CD14-positive monocyte (primary cell): ENCODE data around the gene ELOA. TPM values are rescaled to one million over a fixed set of nuclear protein-coding genes. Genes with fewer than 3 reads are reported as not detected.

Experiments
- DNase-seq, 3 donors: peaks; one replicate each; pipeline ENCODE4 v3.0.0-alpha.2; 2011 to 2022
- H2AFZ ChIP-seq: 2 replicates; pipeline ENCODE4 v1.6.0; 2012; ENCODE audit warnings: mild to moderate bottlenecking, low read depth, low read length, inconsistent platforms; ENCODE audit not compliant: insufficient read depth, poor library complexity, severe bottlenecking
- H3K27ac ChIP-seq, 2 donors: 1 replicate in 1 of 2; 2 replicates in 1 of 2; pipeline ENCODE4 v1.5.1; 2012 to 2013; ENCODE audit warnings: low read length in 2 of 2, control low read depth in 1 of 2, inconsistent platforms in 1 of 2, low read depth in 1 of 2, mild to moderate bottlenecking in 1 of 2
- H3K27me3 ChIP-seq, 2 donors: one replicate each; pipeline versions ENCODE4 v1.6.0 to v1.6.1; 2011 to 2013; ENCODE audit warnings: low read length in 2 of 2; ENCODE audit not compliant: control insufficient read depth in 2 of 2, insufficient read depth in 2 of 2
- H3K36me3 ChIP-seq, 2 donors: replicated peaks in 1 of 2; 1 replicate in 1 of 2; 2 replicates in 1 of 2; pipeline versions ENCODE4 v1.5.1 to v1.6.1; 2012 to 2013; ENCODE audit warnings: low read length in 2 of 2, control low read depth in 1 of 2, inconsistent platforms in 1 of 2, mild to moderate bottlenecking in 1 of 2; ENCODE audit not compliant: insufficient read depth in 2 of 2, control insufficient read depth in 1 of 2
- H3K4me1 ChIP-seq, 2 donors: 1 replicate in 1 of 2; 2 replicates in 1 of 2; pipeline versions ENCODE4 v1.5.1 to v1.6.1; 2012 to 2013; ENCODE audit warnings: low read length in 2 of 2, control low read depth in 1 of 2, inconsistent platforms in 1 of 2, mild to moderate bottlenecking in 1 of 2, moderate library complexity in 1 of 2; ENCODE audit not compliant: insufficient read depth in 2 of 2, control insufficient read depth in 1 of 2
- H3K4me2 ChIP-seq: replicated peaks from 2 replicates; pipeline ENCODE3; 2012; ENCODE audit warnings: low read length, moderate library complexity, mild to moderate bottlenecking; ENCODE audit not compliant: poor library complexity, severe bottlenecking; ENCODE audit errors: extremely low read depth
- H3K4me3 ChIP-seq, 3 experiments: fragments of 200-600 bp in 1 of 3; sonication (generic) in 1 of 3; replicated peaks in 1 of 3; 1 replicate in 2 of 3; 2 replicates in 1 of 3; pipeline ENCODE4 v1.5.1; 2011 to 2013; ENCODE audit warnings: low read length in 3 of 3, mild to moderate bottlenecking in 3 of 3, control low read depth in 2 of 3, low read depth in 2 of 3, inconsistent platforms in 1 of 3, moderate library complexity in 1 of 3
- H3K79me2 ChIP-seq: 2 replicates; pipeline ENCODE4 v1.6.0; 2012; ENCODE audit warnings: mild to moderate bottlenecking, control low read depth, inconsistent platforms, low read length, moderate library complexity; ENCODE audit not compliant: insufficient read depth
- H3K9ac ChIP-seq: 2 replicates; pipeline ENCODE4 v1.6.0; 2017; ENCODE audit warnings: low read length, mild to moderate bottlenecking; ENCODE audit not compliant: insufficient read depth, poor library complexity, severe bottlenecking
- H3K9me3 ChIP-seq, 2 donors: replicated peaks in 1 of 2; 1 replicate in 1 of 2; 2 replicates in 1 of 2; pipeline versions ENCODE4 v1.5.1 to v1.6.1; 2012 to 2013; ENCODE audit warnings: low read length in 2 of 2, control low read depth in 1 of 2; ENCODE audit not compliant: control insufficient read depth in 1 of 2, insufficient read depth in 1 of 2
- H4K20me1 ChIP-seq: 2 replicates; pipeline ENCODE4 v1.6.0; 2012; ENCODE audit warnings: mild to moderate bottlenecking, low read length, control low read depth, moderate library complexity; ENCODE audit not compliant: insufficient read depth
- H3K27ac Mint-ChIP-seq, 7 donors: one replicate each; pipeline ENCODE4 v1.8.0; 2020; ENCODE audit warnings: mild to moderate bottlenecking in 7 of 7, mixed read lengths in 7 of 7, moderate library complexity in 6 of 7, inconsistent platforms in 2 of 7
- H3K27me3 Mint-ChIP-seq, 3 donors: one replicate each; pipeline ENCODE4 v1.8.0; 2021 to 2022; ENCODE audit warnings: low read depth in 3 of 3, mild to moderate bottlenecking in 3 of 3, mixed read lengths in 3 of 3, moderate library complexity in 3 of 3, inconsistent platforms in 1 of 3
- H3K36me3 Mint-ChIP-seq, 2 donors: one replicate each; pipeline ENCODE4 v1.8.0; 2020; ENCODE audit warnings: mixed read lengths in 2 of 2, inconsistent platforms in 1 of 2, mild to moderate bottlenecking in 1 of 2
- H3K4me1 Mint-ChIP-seq: one replicate; pipeline ENCODE4 v1.8.0; 2020; ENCODE audit warnings: mild to moderate bottlenecking, mixed read lengths
- H3K4me3 Mint-ChIP-seq, 2 donors: one replicate each; pipeline ENCODE4 v1.8.0; 2020; ENCODE audit warnings: mild to moderate bottlenecking in 2 of 2, mixed read lengths in 2 of 2, moderate library complexity in 1 of 2
- H3K9me3 Mint-ChIP-seq, 7 donors: one replicate each; pipeline ENCODE4 v1.8.0; 2020 to 2022; ENCODE audit warnings: mixed read lengths in 7 of 7, mild to moderate bottlenecking in 6 of 7, moderate library complexity in 6 of 7, inconsistent platforms in 2 of 7
- WGBS: methylation state at CpG from one replicate; pipeline ENCODE4 v1.1.5; 2013; ENCODE audit warnings: missing lambda C conversion rate; ENCODE audit not compliant: insufficient coverage; 5-methylcytosine and 5-hydroxymethylcytosine counted together
- intact Hi-C, 2 donors: fragments of 100-400 bp; cut with micrococcal nuclease; formaldehyde crosslinking; loops; one replicate each; pipeline versions ENCODE4 v1.15.0 to v1.15.1; 2023
- polyA plus RNA-seq, 3 donors: library from polyadenylated mRNA; depleted of rRNA in 1 of 3; unstranded in 2 of 3; stranded (reverse) in 1 of 3; fragments of 300-500 nt in 2 of 3; fragments of >200 nt in 1 of 3; fragmentation: Illumina TruSeq in 2 of 3; gene quantifications; 1 replicate in 2 of 3; 2 replicates in 1 of 3; pipeline ENCODE4 v1.2.3, GENCODE V29; 2012 to 2021
- TF ChIP-seq, protein P1 (sequence below): fragments of 200-600 bp; IDR thresholded peaks from one replicate; pipeline ENCODE4 v1.8.0; 2022; ENCODE audit warnings: antibody characterized with exemption, mild to moderate bottlenecking

ELOA gene
- polyA plus RNA-seq, 3 donors = 25.4 to 31.2 (median 28.7) TPM

DNA sequence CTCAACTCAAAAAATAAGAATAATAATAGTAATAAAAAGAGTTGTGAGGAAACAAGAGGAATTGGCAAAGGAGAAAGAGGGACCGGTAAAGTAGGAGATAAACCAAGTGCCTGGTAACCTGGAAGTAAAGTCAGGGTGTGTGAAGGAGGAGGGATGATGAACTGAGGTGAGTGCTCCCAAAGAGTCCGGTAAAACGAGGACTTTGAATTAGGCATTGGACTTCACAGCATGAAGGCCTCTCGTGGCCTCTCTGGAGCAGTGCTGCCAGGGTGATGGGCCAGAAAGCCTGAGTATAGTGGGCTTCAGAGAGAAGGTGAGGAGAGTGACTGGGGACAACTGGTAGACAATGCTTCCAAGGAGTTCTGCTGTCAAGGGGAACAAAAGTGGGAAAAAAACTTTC is 34.0 kb upstream of the ELOA start:
- Histone ChIP-seq H3K4me3 (no peak overlapping the region), H3K27me3 (no peaks in the 10 kb centered on the region), H4K20me1 (peaks cover 4% of the 10 kb centered on the region), H3K9me3 (no peaks in the 10 kb centered on the region), H3K4me2 (no peak overlapping the region), H3K79me2 (peaks cover 17% of the 10 kb centered on the region), H3K4me1 (no peaks in the 10 kb centered on the region), H3K9ac (no peak overlapping the region), H3K36me3 (peaks cover 10 to 52% of the 10 kb centered on the region in 2 donors), H3K27ac (peak overlapping the region in 1 of 2 donors; percentile 14), H2AFZ (no peak overlapping the region)
- Mint-ChIP-seq H3K36me3 (peaks cover 16 to 18% of the 10 kb centered on the region in 2 donors), H3K27ac (peak overlapping the region in 2 of 7 donors; percentile 36 to 47), H3K4me3 (no peak overlapping the region), H3K9me3 (peaks cover 0 to 1% (median 0%) of the 10 kb centered on the region in 7 donors), H3K27me3 (peaks cover 0 to 3% (median 2%) of the 10 kb centered on the region in 3 donors), H3K4me1 (peaks cover 2% of the 10 kb centered on the region)
- no peak for DNase-seq
- TF ChIP-seq, protein P1, sequence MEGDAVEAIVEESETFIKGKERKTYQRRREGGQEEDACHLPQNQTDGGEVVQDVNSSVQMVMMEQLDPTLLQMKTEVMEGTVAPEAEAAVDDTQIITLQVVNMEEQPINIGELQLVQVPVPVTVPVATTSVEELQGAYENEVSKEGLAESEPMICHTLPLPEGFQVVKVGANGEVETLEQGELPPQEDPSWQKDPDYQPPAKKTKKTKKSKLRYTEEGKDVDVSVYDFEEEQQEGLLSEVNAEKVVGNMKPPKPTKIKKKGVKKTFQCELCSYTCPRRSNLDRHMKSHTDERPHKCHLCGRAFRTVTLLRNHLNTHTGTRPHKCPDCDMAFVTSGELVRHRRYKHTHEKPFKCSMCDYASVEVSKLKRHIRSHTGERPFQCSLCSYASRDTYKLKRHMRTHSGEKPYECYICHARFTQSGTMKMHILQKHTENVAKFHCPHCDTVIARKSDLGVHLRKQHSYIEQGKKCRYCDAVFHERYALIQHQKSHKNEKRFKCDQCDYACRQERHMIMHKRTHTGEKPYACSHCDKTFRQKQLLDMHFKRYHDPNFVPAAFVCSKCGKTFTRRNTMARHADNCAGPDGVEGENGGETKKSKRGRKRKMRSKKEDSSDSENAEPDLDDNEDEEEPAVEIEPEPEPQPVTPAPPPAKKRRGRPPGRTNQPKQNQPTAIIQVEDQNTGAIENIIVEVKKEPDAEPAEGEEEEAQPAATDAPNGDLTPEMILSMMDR = no peak
- WGBS = 100% methylated on average over 4 of the region's 4 CpGs
- intact Hi-C loops = no loop called here

DNA sequence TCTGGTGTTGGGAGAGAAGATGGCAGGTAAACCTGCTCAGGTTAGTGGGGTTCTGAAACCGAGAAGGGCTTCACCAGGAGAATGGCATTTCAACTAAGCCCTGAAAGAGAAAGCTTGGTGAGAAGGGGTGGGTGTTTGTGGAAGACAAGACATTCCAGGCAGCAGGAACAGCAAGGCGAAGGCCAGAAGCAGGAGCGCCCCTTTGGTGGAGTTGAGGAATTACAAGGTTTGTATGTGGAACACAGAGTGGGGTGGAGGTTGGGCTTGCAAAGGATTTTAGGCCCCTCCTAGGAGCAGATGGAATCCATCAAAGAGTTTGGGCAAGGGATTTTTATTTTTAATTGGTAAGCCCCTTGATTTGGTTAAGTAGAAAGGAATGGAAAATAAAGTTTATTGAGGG is 24.8 kb upstream of the ELOA start:
- H3K27me3 ChIP-seq = no peaks in the 10 kb centered on the region
- no peak overlapping the region for H3K27ac Mint-ChIP-seq
- H3K4me3 ChIP-seq = no peak overlapping the region
- peaks cover 3% of the 10 kb centered on the region for H3K79me2 ChIP-seq
- no peak overlapping the region for H3K9ac ChIP-seq
- H3K9me3 ChIP-seq = no peaks in the 10 kb centered on the region
- peaks cover 0 to 9% of the 10 kb centered on the region in 2 donors for H3K36me3 ChIP-seq
- H2AFZ ChIP-seq = no peak overlapping the region
- peaks cover 3 to 6% of the 10 kb centered on the region in 2 donors for H3K36me3 Mint-ChIP-seq
- WGBS = 100% methylated on average over 3 of the region's 3 CpGs
- H3K4me1 Mint-ChIP-seq = peaks cover 12% of the 10 kb centered on the region
- no peak for DNase-seq
- intact Hi-C loops = no loop called here
- no peak overlapping the region for H3K27ac ChIP-seq
- TF ChIP-seq, protein P1 = peak; percentile 55
- H3K4me1 ChIP-seq = peaks cover 0 to 3% of the 10 kb centered on the region in 2 donors
- H4K20me1 ChIP-seq = peaks cover 3% of the 10 kb centered on the region
- no peak overlapping the region for H3K4me2 ChIP-seq
- H3K27me3 Mint-ChIP-seq = peaks cover 0 to 6% (median 0%) of the 10 kb centered on the region in 3 donors
- no peak overlapping the region for H3K4me3 Mint-ChIP-seq
- H3K9me3 Mint-ChIP-seq = no peaks in the 10 kb centered on the region
